ENCODE results near the gene PRKCA. TPM values are rescaled to one million over a fixed set of nuclear protein-coding genes. Genes with fewer than 3 reads are reported as not detected.

The PRKCA gene
- total and polyA plus RNA-seq, 4 donors: 3.0 to 14.1 (median 5.4) TPM

DNA sequence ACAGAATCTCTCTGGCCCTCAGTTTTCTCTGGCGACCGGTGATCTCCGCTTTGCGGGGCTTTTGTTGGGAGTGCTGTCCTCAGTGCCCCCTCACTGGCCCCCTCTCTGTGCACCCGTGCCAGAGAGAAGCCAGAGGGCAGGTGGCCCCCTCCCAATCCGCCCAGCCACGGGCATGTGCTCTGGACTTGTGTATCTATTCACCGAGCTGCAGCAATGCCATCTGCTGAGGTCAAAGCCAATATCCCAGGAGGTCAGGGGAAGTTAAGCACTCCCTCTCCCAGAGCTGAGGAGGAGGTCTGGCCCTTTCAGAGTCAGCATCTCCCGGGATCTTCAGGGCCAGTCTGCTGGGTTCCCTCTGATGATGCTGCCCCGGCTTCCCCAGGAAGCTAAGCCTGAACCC, 537.6 kb downstream of the PRKCA start:
- TF ChIP-seq MAX (IDR thresholded peaks at IDR 0.05) (no peak), FOXA1 (IDR thresholded peaks at IDR 0.05) (no peak)
- TF ChIP-seq, protein P1, sequence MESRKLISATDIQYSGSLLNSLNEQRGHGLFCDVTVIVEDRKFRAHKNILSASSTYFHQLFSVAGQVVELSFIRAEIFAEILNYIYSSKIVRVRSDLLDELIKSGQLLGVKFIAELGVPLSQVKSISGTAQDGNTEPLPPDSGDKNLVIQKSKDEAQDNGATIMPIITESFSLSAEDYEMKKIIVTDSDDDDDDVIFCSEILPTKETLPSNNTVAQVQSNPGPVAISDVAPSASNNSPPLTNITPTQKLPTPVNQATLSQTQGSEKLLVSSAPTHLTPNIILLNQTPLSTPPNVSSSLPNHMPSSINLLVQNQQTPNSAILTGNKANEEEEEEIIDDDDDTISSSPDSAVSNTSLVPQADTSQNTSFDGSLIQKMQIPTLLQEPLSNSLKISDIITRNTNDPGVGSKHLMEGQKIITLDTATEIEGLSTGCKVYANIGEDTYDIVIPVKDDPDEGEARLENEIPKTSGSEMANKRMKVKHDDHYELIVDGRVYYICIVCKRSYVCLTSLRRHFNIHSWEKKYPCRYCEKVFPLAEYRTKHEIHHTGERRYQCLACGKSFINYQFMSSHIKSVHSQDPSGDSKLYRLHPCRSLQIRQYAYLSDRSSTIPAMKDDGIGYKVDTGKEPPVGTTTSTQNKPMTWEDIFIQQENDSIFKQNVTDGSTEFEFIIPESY (IDR thresholded peaks at IDR 0.05): no peak
- no peak for DNase-seq (ENCODE audit: low spot score)
- Histone ChIP-seq H3K9ac (ENCODE audit: low read depth in 1 of 2, low read length in 2 of 2) (no peak overlapping the region), H3K27me3 (ENCODE audit: control insufficient read depth in 4 of 4, insufficient read depth in 4 of 4, low read length in 3 of 4) (peaks cover 0 to 5% (median 0%) of the 10 kb centered on the region in 4 donors), H3K9me3 (ENCODE audit: control insufficient read depth in 4 of 4, low read length in 3 of 4) (no peaks in the 10 kb centered on the region), H3K4me3 (ENCODE audit: low read depth in 1 of 3, low read length in 3 of 3) (no peak overlapping the region), H3K4me1 (ENCODE audit: control insufficient read depth in 4 of 4, insufficient read depth in 4 of 4, low read length in 3 of 4) (no peaks in the 10 kb centered on the region), H3K36me3 (ENCODE audit: control insufficient read depth in 4 of 4, insufficient read depth in 3 of 4, low read depth in 1 of 4, low read length in 3 of 4) (no peaks in the 10 kb centered on the region), H3K27ac (ENCODE audit: low read depth in 1 of 2, low read length in 2 of 2) (no peak overlapping the region)
- WGBS: 74% methylated on average over 10 of the region's 10 CpGs

- TF ChIP-seq RXRA (IDR thresholded peaks at IDR 0.05) (no peak), EGR1 (IDR thresholded peaks at IDR 0.05; ENCODE audit: low read depth in 2 of 2) (no peak), REST (IDR thresholded peaks at IDR 0.05) (no peak)
- no peaks in the 10 kb centered on the region for H3K27me3 ChIP-seq (ENCODE audit: control insufficient read depth in 4 of 4, insufficient read depth in 4 of 4, low read length in 3 of 4)
- no peaks in the 10 kb centered on the region for H3K4me1 ChIP-seq (ENCODE audit: control insufficient read depth in 4 of 4, insufficient read depth in 4 of 4, low read length in 3 of 4)
- DNase-seq (ENCODE audit: low spot score): no peak
- H3K36me3 ChIP-seq (ENCODE audit: control insufficient read depth in 4 of 4, insufficient read depth in 3 of 4, low read depth in 1 of 4, low read length in 3 of 4): no peaks in the 10 kb centered on the region
- no peak overlapping the region for H3K9ac ChIP-seq (ENCODE audit: low read depth in 1 of 2, low read length in 2 of 2)
- no peak overlapping the region for H3K4me3 ChIP-seq (ENCODE audit: low read depth in 1 of 3, low read length in 3 of 3)
- peaks cover 0 to 2% (median 0%) of the 10 kb centered on the region in 4 donors for H3K9me3 ChIP-seq (ENCODE audit: control insufficient read depth in 4 of 4, low read length in 3 of 4)
- no peak overlapping the region for H3K27ac ChIP-seq (ENCODE audit: low read depth in 1 of 2, low read length in 2 of 2)
- 47% methylated on average over 4 of the region's 4 CpGs for WGBS
Measured at GRCh38 chr17:66841328-66841727, 538.9 kb downstream of the PRKCA start.

- H3K9ac ChIP-seq (ENCODE audit: low read depth in 1 of 2, low read length in 2 of 2): no peak overlapping the region
- WGBS: 67% methylated on average over 4 of the region's 4 CpGs
- H3K27me3 ChIP-seq (ENCODE audit: control insufficient read depth in 4 of 4, insufficient read depth in 4 of 4, low read length in 3 of 4): no peaks in the 10 kb centered on the region
- H3K27ac ChIP-seq (ENCODE audit: low read depth in 1 of 2, low read length in 2 of 2): no peak overlapping the region
- no peaks in the 10 kb centered on the region for H3K4me1 ChIP-seq (ENCODE audit: control insufficient read depth in 4 of 4, insufficient read depth in 4 of 4, low read length in 3 of 4)
- H3K36me3 ChIP-seq (ENCODE audit: control insufficient read depth in 4 of 4, insufficient read depth in 3 of 4, low read depth in 1 of 4, low read length in 3 of 4): no peaks in the 10 kb centered on the region
- no peak for DNase-seq (ENCODE audit: low spot score)
- H3K4me3 ChIP-seq (ENCODE audit: low read depth in 1 of 3, low read length in 3 of 3): no peak overlapping the region
- peaks cover 0 to 2% (median 0%) of the 10 kb centered on the region in 4 donors for H3K9me3 ChIP-seq (ENCODE audit: control insufficient read depth in 4 of 4, low read length in 3 of 4)
- TF ChIP-seq RAD21 (IDR thresholded peaks at IDR 0.05) (no peak), FOXA1 (IDR thresholded peaks at IDR 0.05) (no peak), CTCF (IDR thresholded peaks at IDR 0.05; ENCODE audit: low read depth, low read length, missing input control) (no peak), MAX (IDR thresholded peaks at IDR 0.05) (no peak), GABPA (IDR thresholded peaks at IDR 0.05 in 1 of 2, conservative IDR thresholded peaks at IDR 0.05 in 1 of 2) (no peak), JUND (IDR thresholded peaks at IDR 0.05) (no peak), EGR1 (IDR thresholded peaks at IDR 0.05; ENCODE audit: low read depth in 2 of 2) (no peak), RXRA (IDR thresholded peaks at IDR 0.05) (no peak), FOXA2 (IDR thresholded peaks at IDR 0.05) (no peak)
- TF ChIP-seq, protein P1 (IDR thresholded peaks at IDR 0.05): no peak
- TF ChIP-seq, protein P2, sequence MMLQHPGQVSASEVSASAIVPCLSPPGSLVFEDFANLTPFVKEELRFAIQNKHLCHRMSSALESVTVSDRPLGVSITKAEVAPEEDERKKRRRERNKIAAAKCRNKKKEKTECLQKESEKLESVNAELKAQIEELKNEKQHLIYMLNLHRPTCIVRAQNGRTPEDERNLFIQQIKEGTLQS (IDR thresholded peaks at IDR 0.05): no peak
Measured at GRCh38 chr17:66841744-66842143, 539.3 kb downstream of the PRKCA start.

Data from liver (tissue), 9 donors.